Measurements from ENCODE around the gene FAM241B. TPM values are rescaled to one million over a fixed set of nuclear protein-coding genes. Genes with fewer than 3 reads are reported as not detected.

FAM241B gene
- polyA plus RNA-seq, 1 donor (not counting 4 experiments of a cell fraction or from before 2014, with no cell fraction given): 7.9 TPM

DNA sequence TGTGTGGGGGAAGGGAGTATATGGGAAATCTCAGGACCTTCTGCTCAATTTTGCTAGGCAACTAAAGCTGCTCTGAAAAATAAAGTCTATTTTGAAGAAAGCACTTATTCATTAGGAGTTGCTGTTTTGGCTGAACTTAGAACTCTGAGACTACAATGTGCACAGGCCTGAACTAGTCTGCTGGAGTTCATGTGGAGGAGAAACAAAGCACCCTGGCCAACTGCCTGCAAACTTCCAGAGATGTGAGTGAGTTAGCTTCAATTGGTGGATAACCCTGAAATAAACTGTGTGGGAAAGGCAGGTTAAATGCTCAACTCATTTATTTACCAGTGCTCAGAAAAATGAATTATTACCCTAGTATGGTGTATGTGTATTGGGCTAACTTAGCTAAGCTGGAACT, 17.3 kb upstream of the FAM241B start:
- Histone ChIP-seq H3K36me3 (ENCODE audit: control insufficient read depth in 2 of 2, extremely low read depth in 1 of 2, insufficient read depth in 2 of 2, low read length in 2 of 2) (no peaks in the 10 kb centered on the region), H3K9me1 (ENCODE audit: control insufficient read depth, extremely low read depth, insufficient read depth, low read length) (no peaks in the 10 kb centered on the region), H3K9ac (ENCODE audit: control insufficient read depth, extremely low read depth, insufficient read depth, low read length) (no peak overlapping the region), H3K4me3 (ENCODE audit: control insufficient read depth in 2 of 3, extremely low read depth in 1 of 3, insufficient read depth in 2 of 3, low read depth in 1 of 3, low read length in 3 of 3) (peak overlapping the region in 1 of 3 experiments; percentile 7), H3K9me3 (ENCODE audit: control insufficient read depth, low read depth, low read length) (no peaks in the 10 kb centered on the region), H3K4me1 (ENCODE audit: control insufficient read depth, extremely low read depth, insufficient read depth, low read length) (peaks cover 3% of the 10 kb centered on the region), H3K27ac (ENCODE audit: control insufficient read depth, insufficient read depth, low read length) (no peak overlapping the region), H3K27me3 (ENCODE audit: control insufficient read depth, extremely low read depth, insufficient read depth, low read length) (no peaks in the 10 kb centered on the region), H4K20me1 (ENCODE audit: control insufficient read depth, extremely low read depth, insufficient read depth, low read length) (no peaks in the 10 kb centered on the region), H3K79me2 (ENCODE audit: control insufficient read depth, insufficient read depth, low read length) (no peaks in the 10 kb centered on the region), H3K4me2 (ENCODE audit: control insufficient read depth, extremely low read depth, insufficient read depth, low read depth, low read length) (peak overlapping the region; percentile 41), H2AFZ (ENCODE audit: control insufficient read depth, low read length) (no peak overlapping the region)
- DNase-seq (ENCODE audit: low read depth, low spot score) (no peak), FAIRE-seq (peak; percentile 29)
- dilution Hi-C loops (cut with MboI; ENCODE audit: extremely low pct_ligation_motif_present, low sequenced_read_pairs): no loop called here
- TF ChIP-seq, protein P1, sequence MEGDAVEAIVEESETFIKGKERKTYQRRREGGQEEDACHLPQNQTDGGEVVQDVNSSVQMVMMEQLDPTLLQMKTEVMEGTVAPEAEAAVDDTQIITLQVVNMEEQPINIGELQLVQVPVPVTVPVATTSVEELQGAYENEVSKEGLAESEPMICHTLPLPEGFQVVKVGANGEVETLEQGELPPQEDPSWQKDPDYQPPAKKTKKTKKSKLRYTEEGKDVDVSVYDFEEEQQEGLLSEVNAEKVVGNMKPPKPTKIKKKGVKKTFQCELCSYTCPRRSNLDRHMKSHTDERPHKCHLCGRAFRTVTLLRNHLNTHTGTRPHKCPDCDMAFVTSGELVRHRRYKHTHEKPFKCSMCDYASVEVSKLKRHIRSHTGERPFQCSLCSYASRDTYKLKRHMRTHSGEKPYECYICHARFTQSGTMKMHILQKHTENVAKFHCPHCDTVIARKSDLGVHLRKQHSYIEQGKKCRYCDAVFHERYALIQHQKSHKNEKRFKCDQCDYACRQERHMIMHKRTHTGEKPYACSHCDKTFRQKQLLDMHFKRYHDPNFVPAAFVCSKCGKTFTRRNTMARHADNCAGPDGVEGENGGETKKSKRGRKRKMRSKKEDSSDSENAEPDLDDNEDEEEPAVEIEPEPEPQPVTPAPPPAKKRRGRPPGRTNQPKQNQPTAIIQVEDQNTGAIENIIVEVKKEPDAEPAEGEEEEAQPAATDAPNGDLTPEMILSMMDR (optimal IDR thresholded peaks at IDR 0.05 in 1 of 3, IDR thresholded peaks at IDR 0.05 in 1 of 3, conservative IDR thresholded peaks at IDR 0.05 in 1 of 3; ENCODE audit: extremely low read depth in 1 of 3, insufficient read depth in 2 of 3, low read length in 3 of 3): no peak
- no peak for TF ChIP-seq EZH2 (IDR thresholded peaks at IDR 0.05; ENCODE audit: low read length)

DNA sequence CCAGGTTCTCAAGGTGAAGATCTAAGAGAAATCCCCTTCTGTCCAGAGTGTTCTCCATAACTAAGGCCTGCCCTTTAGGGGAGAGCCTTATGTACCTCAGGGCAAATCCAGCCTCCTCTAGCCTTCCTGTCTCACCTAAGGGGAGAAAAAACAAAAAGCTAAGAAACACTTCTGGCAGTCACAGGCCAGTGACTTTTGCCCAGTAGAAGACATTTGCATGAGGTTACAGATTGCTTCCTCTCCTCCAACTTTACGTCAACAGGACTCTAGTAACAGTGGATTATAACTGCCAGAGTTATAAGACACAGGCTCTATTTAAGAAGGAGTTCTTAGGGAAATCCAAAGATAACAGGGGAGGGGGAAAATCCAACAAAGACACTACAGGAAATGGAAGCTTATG, 15.9 kb upstream of the FAM241B start:
- H3K36me3 ChIP-seq (ENCODE audit: control insufficient read depth in 2 of 2, extremely low read depth in 1 of 2, insufficient read depth in 2 of 2, low read length in 2 of 2): no peaks in the 10 kb centered on the region
- no peaks in the 10 kb centered on the region for H3K79me2 ChIP-seq (ENCODE audit: control insufficient read depth, insufficient read depth, low read length)
- no peak overlapping the region for H2AFZ ChIP-seq (ENCODE audit: control insufficient read depth, low read length)
- TF ChIP-seq EZH2 (IDR thresholded peaks at IDR 0.05; ENCODE audit: low read length): no peak
- TF ChIP-seq, protein P1 (optimal IDR thresholded peaks at IDR 0.05 in 1 of 3, IDR thresholded peaks at IDR 0.05 in 1 of 3, conservative IDR thresholded peaks at IDR 0.05 in 1 of 3; ENCODE audit: extremely low read depth in 1 of 3, insufficient read depth in 2 of 3, low read length in 3 of 3): no peak
- DNase-seq (ENCODE audit: low read depth, low spot score) (no peak), FAIRE-seq (no peak)
- H3K9me1 ChIP-seq (ENCODE audit: control insufficient read depth, extremely low read depth, insufficient read depth, low read length): no peaks in the 10 kb centered on the region
- peaks cover 3% of the 10 kb centered on the region for H3K4me1 ChIP-seq (ENCODE audit: control insufficient read depth, extremely low read depth, insufficient read depth, low read length)
- no peak overlapping the region for H3K4me3 ChIP-seq (ENCODE audit: control insufficient read depth in 2 of 3, extremely low read depth in 1 of 3, insufficient read depth in 2 of 3, low read depth in 1 of 3, low read length in 3 of 3)
- H3K27ac ChIP-seq (ENCODE audit: control insufficient read depth, insufficient read depth, low read length): no peak overlapping the region
- no peaks in the 10 kb centered on the region for H4K20me1 ChIP-seq (ENCODE audit: control insufficient read depth, extremely low read depth, insufficient read depth, low read length)
- no peaks in the 10 kb centered on the region for H3K9me3 ChIP-seq (ENCODE audit: control insufficient read depth, low read depth, low read length)
- no peak overlapping the region for H3K9ac ChIP-seq (ENCODE audit: control insufficient read depth, extremely low read depth, insufficient read depth, low read length)
- dilution Hi-C loops (cut with MboI; ENCODE audit: extremely low pct_ligation_motif_present, low sequenced_read_pairs): no loop called here
- H3K27me3 ChIP-seq (ENCODE audit: control insufficient read depth, extremely low read depth, insufficient read depth, low read length): no peaks in the 10 kb centered on the region
- H3K4me2 ChIP-seq (ENCODE audit: control insufficient read depth, extremely low read depth, insufficient read depth, low read depth, low read length): no peak overlapping the region
